Endothelial cell of umbilical vein (primary cell): ENCODE measurements around the gene FRMD6. TPM values are rescaled to one million over a fixed set of nuclear protein-coding genes. Genes with fewer than 3 reads are reported as not detected.

Experiments used
- BruUV-seq: library from RNA; stranded (reverse); fragments of 400-500 nt; replicated peaks from 2 replicates; lab custom pipeline; 2021; lab: Mats Ljungman, UMichigan
- CTCF ChIA-PET: fragments of 300-600, 350-600 bp; sonication (Branson Sonifier 250); formaldehyde crosslinking; loops from one replicate; lab custom pipeline; 2021; ENCODE audit warnings: antibody characterized with exemption, inconsistent platforms; lab: Charles Lee
- POLR2A ChIA-PET: fragments of 300-600, 350-600 bp; sonication (Branson Sonifier 250); formaldehyde crosslinking; loops from one replicate; lab custom pipeline; 2021; ENCODE audit warnings: antibody characterized with exemption, inconsistent platforms; lab: Charles Lee
- DNase-seq: peaks from one replicate; pipeline ENCODE4 v3.0.0-alpha.2; 2011; ENCODE audit warnings: low read depth, low spot score
- FAIRE-seq: peaks from 2 replicates; lab custom pipeline; 2011; peaks lifted over from hg19 to GRCh38; lab: Jason Lieb, UNC
- H2AFZ ChIP-seq: 2 replicates; pipeline ENCODE4 v1.6.0; 2012; ENCODE audit warnings: low read depth, low read length, control low read depth, inconsistent platforms
- H3K27ac ChIP-seq: 2 replicates; pipeline ENCODE4 v1.5.1; 2011; ENCODE audit warnings: low read depth, mild to moderate bottlenecking, control low read depth, low read length, moderate library complexity; ENCODE audit not compliant: insufficient read depth
- H3K27me3 ChIP-seq, 2 experiments: 2 replicates each; pipeline versions ENCODE4 v1.6.0 to v1.6.1; 2011; ENCODE audit warnings: low read length in 2 of 2, mixed read lengths in 1 of 2; ENCODE audit not compliant: control insufficient read depth in 2 of 2, insufficient read depth in 2 of 2
- H3K36me3 ChIP-seq, 2 experiments: 2 replicates in 1 of 2; 3 replicates in 1 of 2; pipeline ENCODE4 v1.5.1; 2011; ENCODE audit warnings: low read length in 2 of 2, mild to moderate bottlenecking in 1 of 2, moderate library complexity in 1 of 2; ENCODE audit not compliant: control insufficient read depth in 2 of 2, insufficient read depth in 2 of 2; ENCODE audit errors: extremely low read depth in 1 of 2
- H3K4me1 ChIP-seq: 3 replicates; pipeline ENCODE4 v1.5.1; 2011; ENCODE audit warnings: mild to moderate bottlenecking, low read length; ENCODE audit not compliant: control insufficient read depth, insufficient read depth; ENCODE audit errors: extremely low read depth
- H3K4me2 ChIP-seq: 2 replicates; pipeline ENCODE4 v1.6.1; 2011; ENCODE audit warnings: low read length, control low read depth, mixed read lengths; ENCODE audit not compliant: insufficient read depth
- H3K4me3 ChIP-seq, 3 experiments: fragments of 200-600 bp in 1 of 3; sonication (generic), shearing (Covaris generic) in 1 of 3; replicated peaks in 1 of 3; 2 replicates each; pipeline ENCODE4 v1.5.1; 2011 to 2016; ENCODE audit warnings: control low read depth in 3 of 3, low read length in 3 of 3, mild to moderate bottlenecking in 2 of 3, inconsistent platforms in 1 of 3, low read depth in 1 of 3, moderate library complexity in 1 of 3; ENCODE audit not compliant: insufficient read depth in 1 of 3
- H3K79me2 ChIP-seq: 2 replicates; pipeline ENCODE4 v1.6.0; 2012; ENCODE audit warnings: low read length, inconsistent platforms; ENCODE audit not compliant: control insufficient read depth, insufficient read depth
- H3K9ac ChIP-seq: replicated peaks from 2 replicates; pipeline ENCODE3; 2011; ENCODE audit warnings: low read length, control low read depth; ENCODE audit not compliant: insufficient read depth; ENCODE audit errors: extremely low read depth
- H3K9me1 ChIP-seq: replicated peaks from 3 replicates; pipeline ENCODE4 v1.6.0; 2011; ENCODE audit warnings: mild to moderate bottlenecking, low read length; ENCODE audit not compliant: control insufficient read depth, insufficient read depth; ENCODE audit errors: extremely low read depth
- H3K9me3 ChIP-seq: replicated peaks from 2 replicates; pipeline ENCODE4 v1.5.1; 2012; ENCODE audit warnings: low read length, inconsistent platforms; ENCODE audit not compliant: control insufficient read depth, insufficient read depth
- H4K20me1 ChIP-seq: replicated peaks from 2 replicates; pipeline ENCODE3; 2011; ENCODE audit warnings: mild to moderate bottlenecking, low read length; ENCODE audit not compliant: control insufficient read depth, insufficient read depth; ENCODE audit errors: extremely low read depth
- EZH2 ChIP-seq: IDR thresholded peaks from 2 replicates; pipeline ENCODE4 v1.6.1; 2012; ENCODE audit warnings: borderline replicate concordance, low read depth, mild to moderate bottlenecking, moderate library complexity, low read length, inconsistent platforms; ENCODE audit not compliant: severe bottlenecking
- FOS ChIP-seq: IDR thresholded peaks from 2 replicates; pipeline ENCODE4 v1.6.1; 2011; ENCODE audit warnings: mild to moderate bottlenecking, low read length, moderate library complexity, borderline replicate concordance; ENCODE audit not compliant: insufficient read depth
- GATA2 ChIP-seq: IDR thresholded peaks from 2 replicates; pipeline ENCODE4 v1.7.0; 2011; ENCODE audit warnings: low read depth, mild to moderate bottlenecking, moderate library complexity, mixed read lengths, low read length; ENCODE audit not compliant: insufficient read length, insufficient read depth
- JUN ChIP-seq: IDR thresholded peaks from 2 replicates; pipeline ENCODE4 v1.6.1; 2011; ENCODE audit warnings: borderline replicate concordance, low read depth; ENCODE audit not compliant: insufficient read length, insufficient read depth
- MYC ChIP-seq: IDR thresholded peaks from one replicate; pipeline ENCODE4 v1.6.1; 2011; ENCODE audit warnings: mild to moderate bottlenecking, low read depth, low read length
- POLR2A ChIP-seq: IDR thresholded peaks from 2 replicates; pipeline ENCODE4 v1.6.1; 2012; ENCODE audit warnings: low read depth, mild to moderate bottlenecking, control low read depth, low read length
- POLR2AphosphoS5 ChIP-seq: IDR thresholded peaks from 2 replicates; pipeline ENCODE4 v1.6.1; 2012; ENCODE audit warnings: low read depth, mild to moderate bottlenecking, control low read depth, low read length, moderate library complexity; ENCODE audit not compliant: insufficient read depth
- dilution Hi-C: fragments of 300-500 bp; cut with MboI; formaldehyde crosslinking; loops from one replicate; pipeline ENCODE4 v1.15.0; 2019; ENCODE audit warnings: low sequenced_read_pairs; ENCODE audit not compliant: extremely low pct_ligation_motif_present
- intact Hi-C: fragments of 100-400 bp; cut with micrococcal nuclease; formaldehyde crosslinking; loops from one replicate; pipeline ENCODE4 v1.10.0; 2022
- polyA plus RNA-seq, 4 experiments: library from polyadenylated mRNA; depleted of rRNA in 3 of 4; stranded (reverse) in 3 of 4; unstranded in 1 of 4; fragments of >200 nt; gene quantifications; 2 replicates each; pipeline versions ENCODE4 v1.2.1 to v1.2.3, GENCODE V29; 2011 to 2012; ENCODE audit warnings: missing spikeins in 1 of 4
- total RNA-seq: library from RNA; stranded (reverse); gene quantifications from 2 replicates; pipeline ENCODE4 v1.2.3, GENCODE V29; 2021
- TF ChIP-seq, protein P1 (sequence below), 2 donors: IDR thresholded peaks; 1 replicate in 1 of 2; 2 replicates in 1 of 2; pipeline ENCODE4 v1.5.1; 2011; ENCODE audit warnings: low read length in 2 of 2, mild to moderate bottlenecking in 2 of 2, moderate library complexity in 2 of 2, control low read depth in 1 of 2, inconsistent platforms in 1 of 2, low read depth in 1 of 2; ENCODE audit not compliant: insufficient read depth in 1 of 2; ENCODE audit errors: extremely low read depth in 1 of 2
- TF ChIP-seq, protein P2 (sequence below): IDR thresholded peaks from 2 replicates; pipeline ENCODE4 v1.6.1; 2011; ENCODE audit not compliant: insufficient read depth, insufficient read length

FRMD6 gene
- total and polyA plus RNA-seq, 2 donors (not counting 3 experiments of a cell fraction or from before 2014, with no cell fraction given), result 69.0 to 97.1 TPM

DNA sequence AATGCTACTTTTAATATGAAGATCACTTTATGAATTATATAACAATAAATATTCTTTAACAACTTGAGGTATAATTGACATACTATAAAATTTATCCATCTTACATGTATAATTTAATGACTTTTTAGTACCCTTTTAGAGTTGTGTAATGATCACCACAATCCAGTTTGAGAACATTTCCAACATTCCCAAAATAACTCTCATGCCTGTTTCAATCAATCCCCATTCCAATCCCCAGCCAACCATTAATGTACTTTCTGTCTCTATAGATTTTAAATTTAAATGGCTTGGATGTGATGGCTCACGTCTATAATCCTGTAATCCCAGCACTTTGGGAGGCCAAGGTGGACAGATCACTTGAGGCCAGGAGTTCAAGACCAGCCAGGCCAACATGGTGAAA, 23.5 kb upstream of the FRMD6 start:
- H3K9me3 ChIP-seq, result no peaks in the 10 kb centered on the region
- TF ChIP-seq MYC (no peak), POLR2AphosphoS5 (no peak), GATA2 (no peak), FOS (no peak), POLR2A (no peak), JUN (no peak), EZH2 (no peak)
- TF ChIP-seq, protein P1, sequence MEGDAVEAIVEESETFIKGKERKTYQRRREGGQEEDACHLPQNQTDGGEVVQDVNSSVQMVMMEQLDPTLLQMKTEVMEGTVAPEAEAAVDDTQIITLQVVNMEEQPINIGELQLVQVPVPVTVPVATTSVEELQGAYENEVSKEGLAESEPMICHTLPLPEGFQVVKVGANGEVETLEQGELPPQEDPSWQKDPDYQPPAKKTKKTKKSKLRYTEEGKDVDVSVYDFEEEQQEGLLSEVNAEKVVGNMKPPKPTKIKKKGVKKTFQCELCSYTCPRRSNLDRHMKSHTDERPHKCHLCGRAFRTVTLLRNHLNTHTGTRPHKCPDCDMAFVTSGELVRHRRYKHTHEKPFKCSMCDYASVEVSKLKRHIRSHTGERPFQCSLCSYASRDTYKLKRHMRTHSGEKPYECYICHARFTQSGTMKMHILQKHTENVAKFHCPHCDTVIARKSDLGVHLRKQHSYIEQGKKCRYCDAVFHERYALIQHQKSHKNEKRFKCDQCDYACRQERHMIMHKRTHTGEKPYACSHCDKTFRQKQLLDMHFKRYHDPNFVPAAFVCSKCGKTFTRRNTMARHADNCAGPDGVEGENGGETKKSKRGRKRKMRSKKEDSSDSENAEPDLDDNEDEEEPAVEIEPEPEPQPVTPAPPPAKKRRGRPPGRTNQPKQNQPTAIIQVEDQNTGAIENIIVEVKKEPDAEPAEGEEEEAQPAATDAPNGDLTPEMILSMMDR (IDR thresholded peaks at IDR 0.05; ENCODE audit: extremely low read depth in 1 of 2, insufficient read depth in 1 of 2, low read depth in 1 of 2, low read length in 2 of 2), result no peak
- TF ChIP-seq, protein P2, sequence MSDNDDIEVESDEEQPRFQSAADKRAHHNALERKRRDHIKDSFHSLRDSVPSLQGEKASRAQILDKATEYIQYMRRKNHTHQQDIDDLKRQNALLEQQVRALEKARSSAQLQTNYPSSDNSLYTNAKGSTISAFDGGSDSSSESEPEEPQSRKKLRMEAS, result no peak
- no TSS peak for BruUV-seq
- FAIRE-seq (no peak), DNase-seq (no peak)
- intact Hi-C loops, result no loop called here
- no peaks in the 10 kb centered on the region for H3K4me1 ChIP-seq
- H3K4me3 ChIP-seq, result no peak overlapping the region
- dilution Hi-C loops, result no loop called here
- no peaks in the 10 kb centered on the region for H3K9me1 ChIP-seq
- H4K20me1 ChIP-seq, result no peaks in the 10 kb centered on the region
- CTCF ChIA-PET, result no interaction called here
- no peaks in the 10 kb centered on the region for H3K27me3 ChIP-seq
- H2AFZ ChIP-seq, result no peak overlapping the region
- POLR2A ChIA-PET, result no interaction called here
- H3K36me3 ChIP-seq, result no peaks in the 10 kb centered on the region
- no peaks in the 10 kb centered on the region for H3K79me2 ChIP-seq
- no peak overlapping the region for H3K9ac ChIP-seq
- no peak overlapping the region for H3K27ac ChIP-seq
- H3K4me2 ChIP-seq, result no peak overlapping the region
